LNCaP clone FGC (cell line): Measurements from ENCODE around the gene SLC6A18.
"Not testable (repeated sequence)": the region's sequence is repeated elsewhere in the genome, so short reads cannot be mapped to it uniquely, and the experiment has no call there.

ENCODE experiments used
- DNase-seq: peaks from one replicate; pipeline ENCODE4 v3.0.0-alpha.2; 2011; ENCODE audit warnings: low read depth
- H3K4me3 ChIP-seq: 2 replicates; pipeline ENCODE4 v1.5.1; 2011; ENCODE audit warnings: mild to moderate bottlenecking, low read depth, low read length, control low read depth
- TF ChIP-seq, protein P1 (sequence below): IDR thresholded peaks from 2 replicates; pipeline ENCODE4 v1.5.1; 2012; ENCODE audit warnings: mild to moderate bottlenecking; ENCODE audit not compliant: control insufficient read depth, insufficient read depth; ENCODE audit errors: extremely low read depth

The SLC6A18 gene

DNA sequence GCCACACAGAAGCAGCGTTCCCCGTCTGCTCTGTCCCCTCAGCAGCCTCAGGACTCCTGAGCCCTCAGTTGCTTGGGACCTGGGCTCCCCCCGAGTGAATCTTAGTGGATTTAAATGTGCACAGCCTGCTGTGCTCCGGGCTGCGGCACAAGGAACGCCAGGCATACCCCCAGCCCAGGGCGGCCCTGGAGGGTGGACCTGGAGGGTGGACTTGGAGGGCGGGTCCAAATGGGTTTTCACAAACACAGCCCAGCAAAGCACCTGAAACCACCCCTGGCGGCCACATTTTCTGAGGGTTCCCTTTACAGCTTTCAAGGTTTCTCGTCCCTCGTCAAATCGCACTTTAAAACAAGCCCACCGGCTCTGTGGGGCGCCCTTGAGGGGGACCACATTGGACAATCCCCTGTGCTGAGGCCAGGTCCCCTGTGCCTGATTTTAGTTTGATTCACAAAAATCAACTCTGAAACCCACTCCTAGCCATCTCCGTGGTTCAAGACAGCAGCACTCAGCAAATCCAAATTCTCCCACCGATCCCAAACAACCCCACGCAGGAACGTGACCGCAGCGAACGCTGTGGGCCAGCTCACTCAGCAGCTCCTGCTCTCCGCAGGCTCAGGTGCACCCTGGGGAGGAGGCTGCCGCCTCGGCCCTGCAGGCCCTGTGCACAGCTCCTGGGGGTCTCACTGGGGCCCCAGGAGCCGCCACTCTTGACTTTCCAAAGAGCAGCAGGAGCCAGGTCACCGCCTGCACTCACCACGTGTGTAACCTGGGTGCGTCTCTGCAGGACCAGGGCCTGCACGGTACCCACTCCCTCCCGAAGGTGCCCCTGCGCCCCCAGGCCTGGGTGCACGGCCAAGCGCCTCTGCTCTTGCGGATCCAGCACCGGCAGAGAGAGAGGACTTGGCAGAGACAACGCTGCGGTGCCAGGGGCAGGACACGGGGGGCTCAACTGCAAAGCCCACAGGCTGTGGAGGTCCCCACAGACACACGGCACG is 40.6 kb downstream of the SLC6A18 start:
- TF ChIP-seq, protein P1, sequence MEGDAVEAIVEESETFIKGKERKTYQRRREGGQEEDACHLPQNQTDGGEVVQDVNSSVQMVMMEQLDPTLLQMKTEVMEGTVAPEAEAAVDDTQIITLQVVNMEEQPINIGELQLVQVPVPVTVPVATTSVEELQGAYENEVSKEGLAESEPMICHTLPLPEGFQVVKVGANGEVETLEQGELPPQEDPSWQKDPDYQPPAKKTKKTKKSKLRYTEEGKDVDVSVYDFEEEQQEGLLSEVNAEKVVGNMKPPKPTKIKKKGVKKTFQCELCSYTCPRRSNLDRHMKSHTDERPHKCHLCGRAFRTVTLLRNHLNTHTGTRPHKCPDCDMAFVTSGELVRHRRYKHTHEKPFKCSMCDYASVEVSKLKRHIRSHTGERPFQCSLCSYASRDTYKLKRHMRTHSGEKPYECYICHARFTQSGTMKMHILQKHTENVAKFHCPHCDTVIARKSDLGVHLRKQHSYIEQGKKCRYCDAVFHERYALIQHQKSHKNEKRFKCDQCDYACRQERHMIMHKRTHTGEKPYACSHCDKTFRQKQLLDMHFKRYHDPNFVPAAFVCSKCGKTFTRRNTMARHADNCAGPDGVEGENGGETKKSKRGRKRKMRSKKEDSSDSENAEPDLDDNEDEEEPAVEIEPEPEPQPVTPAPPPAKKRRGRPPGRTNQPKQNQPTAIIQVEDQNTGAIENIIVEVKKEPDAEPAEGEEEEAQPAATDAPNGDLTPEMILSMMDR, result no peak
- no peak for DNase-seq
- no peak overlapping the region for H3K4me3 ChIP-seq

DNA sequence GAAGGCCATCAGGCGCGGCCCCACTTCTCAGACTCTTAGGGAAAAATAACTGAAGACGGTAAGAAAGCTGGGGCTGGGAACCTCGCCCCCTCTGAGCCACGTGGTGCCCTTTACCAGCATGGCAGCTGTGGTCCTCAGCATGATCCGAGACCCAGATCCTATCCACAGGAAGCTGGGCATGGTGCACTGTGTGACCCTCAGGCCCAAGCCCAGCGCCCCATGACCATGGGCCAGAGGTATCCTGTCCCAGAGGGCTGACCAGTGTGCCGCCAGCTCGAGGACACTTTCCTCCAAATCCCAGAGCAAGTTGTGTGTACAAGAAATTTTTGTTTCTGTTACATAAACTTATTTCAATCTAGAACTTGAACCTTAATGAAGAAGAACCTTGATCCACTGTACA is 41.6 kb downstream of the SLC6A18 start:
- TF ChIP-seq, protein P1, result no peak
- no peak for DNase-seq
- H3K4me3 ChIP-seq, result no peak overlapping the region

DNA sequence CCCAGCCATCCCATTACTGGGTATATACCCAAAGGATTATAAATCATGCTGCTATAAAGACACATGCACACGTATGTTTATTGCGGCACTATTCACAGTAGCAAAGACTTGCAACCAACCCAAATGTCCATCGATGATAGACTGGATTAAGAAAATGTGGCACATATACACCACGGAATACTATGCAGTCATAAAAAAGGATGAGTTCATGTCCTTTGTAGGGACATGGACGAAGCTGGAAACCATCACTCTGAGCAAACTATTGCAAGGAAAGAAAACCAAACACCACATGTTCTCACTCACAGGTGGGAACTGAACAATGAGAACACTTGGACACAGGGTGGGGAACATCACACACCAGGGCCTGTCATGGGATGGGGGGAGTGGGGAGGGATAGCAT is 42.3 kb downstream of the SLC6A18 start:
- not testable (repeated sequence) for DNase-seq, H3K4me3 ChIP-seq

DNA sequence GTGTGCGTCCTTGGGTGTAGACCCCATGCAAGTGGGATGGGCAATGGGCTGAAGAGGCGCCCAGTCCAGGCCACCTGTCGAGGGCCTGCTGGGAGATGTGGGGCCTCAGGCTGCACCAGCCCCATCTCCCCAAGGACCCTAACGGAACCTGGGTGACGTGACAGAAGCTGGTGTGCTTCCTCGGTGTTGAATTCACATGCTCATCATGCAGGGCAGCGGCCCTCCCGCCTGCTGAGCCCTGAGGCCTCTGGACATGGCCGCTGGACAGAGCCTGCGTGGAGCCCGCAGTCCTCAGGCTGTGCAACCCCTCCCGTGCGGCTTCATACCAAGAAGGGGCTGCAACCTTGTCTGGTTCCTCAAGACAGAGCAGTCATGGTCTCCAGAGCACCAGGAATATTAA is 42.9 kb downstream of the SLC6A18 start:
- TF ChIP-seq, protein P1, result no peak
- no peak overlapping the region for H3K4me3 ChIP-seq
- no peak for DNase-seq

DNA sequence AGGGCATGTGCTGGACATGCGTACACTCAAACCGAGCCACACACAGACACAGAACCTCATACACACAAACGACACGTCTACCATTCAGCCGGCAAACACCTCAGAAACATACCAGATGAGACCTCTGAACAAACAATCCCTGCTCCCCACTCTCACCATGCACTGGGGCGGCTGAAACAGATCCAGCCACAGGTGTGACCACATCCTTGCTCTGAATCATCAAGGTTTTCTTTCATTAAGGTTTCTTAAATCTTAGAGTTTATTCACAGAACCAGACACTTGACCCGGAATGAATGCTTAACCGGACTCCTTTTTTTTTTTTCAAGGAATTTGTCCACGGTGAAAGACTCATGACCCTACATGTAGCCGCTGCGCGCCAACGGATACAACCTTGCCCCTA is 43.5 kb downstream of the SLC6A18 start:
- no peak overlapping the region for H3K4me3 ChIP-seq
- TF ChIP-seq, protein P1, result no peak
- no peak for DNase-seq

DNA sequence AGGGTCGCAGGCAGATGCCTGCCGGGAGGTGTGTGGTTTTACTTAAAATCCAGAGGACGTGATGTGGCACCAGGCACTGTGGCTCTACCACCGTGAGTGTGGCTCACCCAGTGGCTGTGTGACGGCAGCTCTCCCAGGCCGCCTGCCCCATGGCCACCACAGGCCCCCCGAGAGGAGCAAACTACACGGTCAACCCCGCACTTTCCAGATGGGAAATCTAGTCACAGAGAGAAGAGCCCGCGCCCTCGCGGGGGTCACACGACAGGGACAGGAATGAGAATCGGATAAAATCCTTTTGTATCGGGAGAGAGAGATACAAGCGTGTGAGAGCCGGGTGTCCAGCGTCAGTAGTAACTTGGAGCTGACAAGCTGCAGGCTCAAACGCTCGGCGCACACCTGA is 45.2 kb downstream of the SLC6A18 start:
- TF ChIP-seq, protein P1, result no peak
- no peak overlapping the region for H3K4me3 ChIP-seq
- no peak for DNase-seq

DNA sequence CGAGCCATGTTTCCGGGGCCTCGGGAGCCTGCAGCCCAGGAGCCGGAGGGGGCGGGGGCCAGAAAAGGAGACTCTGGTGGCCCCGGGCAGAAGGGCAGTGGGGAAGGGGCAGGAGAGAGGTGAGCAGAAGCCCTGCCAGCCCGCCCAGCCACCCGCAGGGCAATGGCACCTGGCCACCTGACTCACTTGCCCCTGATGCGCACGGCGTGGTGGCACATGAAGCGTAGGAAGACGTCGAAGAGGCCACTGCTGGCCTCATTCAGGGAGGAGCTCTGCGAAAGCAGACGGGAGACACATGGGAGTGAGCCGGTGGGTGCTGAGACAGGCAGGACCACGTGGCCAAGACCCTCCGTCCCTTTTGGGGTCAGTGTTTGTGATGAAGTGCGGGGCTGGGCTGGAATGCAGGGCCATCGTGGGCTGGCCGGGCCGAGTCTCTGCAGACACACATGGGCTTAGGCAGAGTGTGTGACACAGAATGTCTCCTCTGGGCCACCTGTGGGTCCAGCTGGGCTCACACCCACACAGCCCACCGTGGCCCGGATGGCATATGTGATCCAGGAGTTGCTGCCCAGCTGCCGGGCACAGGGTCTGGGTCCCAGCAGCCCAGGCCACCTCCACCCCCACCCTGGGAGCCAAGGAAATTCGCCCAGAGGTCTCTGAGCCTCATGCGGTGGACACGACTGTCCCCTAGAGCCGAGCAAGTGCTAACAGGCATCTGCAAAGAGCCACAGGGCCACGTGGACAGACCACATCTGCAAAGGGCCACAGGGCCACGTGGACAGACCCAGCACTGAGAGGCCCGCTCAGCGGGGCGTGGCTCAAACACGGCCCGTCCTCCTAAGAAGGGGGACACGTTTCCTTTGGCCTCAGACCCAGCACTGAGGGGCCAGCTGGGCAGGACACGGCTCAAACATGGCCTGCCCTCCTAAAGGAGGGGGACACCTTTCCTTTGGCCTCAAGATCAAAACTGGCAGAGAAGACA is 46.0 kb downstream of the SLC6A18 start:
- TF ChIP-seq, protein P1, result no peak
- no peak for DNase-seq

More for the DNA sequence above, 46.0 kb downstream of the SLC6A18 start:
- H3K4me3 ChIP-seq, result no peak overlapping the region
